ENCODE results near the gene TECPR2.

Gene TECPR2

DNA sequence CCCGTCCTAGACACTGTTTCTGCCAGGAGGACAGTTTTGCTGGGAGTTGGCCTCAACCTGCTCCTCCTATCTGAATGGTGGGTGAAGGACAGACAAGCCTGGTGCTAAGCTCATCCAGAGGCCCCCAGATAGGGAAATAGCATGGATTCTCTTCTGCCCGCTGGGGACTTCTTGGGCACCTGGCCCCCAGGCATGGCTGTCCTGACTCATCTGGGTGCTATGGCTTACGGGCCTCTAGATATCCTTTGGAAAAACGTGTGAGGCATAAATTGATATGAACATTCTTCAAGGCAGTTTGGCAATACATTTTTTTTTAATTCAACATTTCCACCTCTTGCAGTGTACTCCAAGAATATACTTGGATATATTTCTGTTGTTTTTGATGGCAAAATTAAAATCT lies 8.6 kb downstream of the TECPR2 start:
- Histone ChIP-seq H3K27me3 (ENCODE audit: control insufficient read depth, low read length) (no peaks in the 10 kb centered on the region), H3K27ac (ENCODE audit: low read depth, low read length) (no peak overlapping the region), H3K4me1 (ENCODE audit: control insufficient read depth, low read length) (peaks cover 49% of the 10 kb centered on the region), H3K36me3 (ENCODE audit: control insufficient read depth, low read length) (peaks cover 2% of the 10 kb centered on the region; the same call in 1 of the 2 replicates), H3K79me2 (ENCODE audit: control insufficient read depth, low read length) (peaks cover 52% of the 10 kb centered on the region), H3K9me2 (replicated peaks; ENCODE audit: control insufficient read depth, low read length) (no peaks in the 10 kb centered on the region), H3F3A (ENCODE audit: control insufficient read depth, insufficient read depth) (peaks cover 17% of the 10 kb centered on the region), H3K4me2 (ENCODE audit: low read length) (no peak overlapping the region), H3K9me3 (ENCODE audit: control insufficient read depth, insufficient read depth, low read length) (no peaks in the 10 kb centered on the region), H3K4me3 (ENCODE audit: low read length) (no peak overlapping the region), H4K20me1 (ENCODE audit: control insufficient read depth, insufficient read depth, low read depth, low read length) (no peaks in the 10 kb centered on the region)
- TF ChIP-seq, protein P1, sequence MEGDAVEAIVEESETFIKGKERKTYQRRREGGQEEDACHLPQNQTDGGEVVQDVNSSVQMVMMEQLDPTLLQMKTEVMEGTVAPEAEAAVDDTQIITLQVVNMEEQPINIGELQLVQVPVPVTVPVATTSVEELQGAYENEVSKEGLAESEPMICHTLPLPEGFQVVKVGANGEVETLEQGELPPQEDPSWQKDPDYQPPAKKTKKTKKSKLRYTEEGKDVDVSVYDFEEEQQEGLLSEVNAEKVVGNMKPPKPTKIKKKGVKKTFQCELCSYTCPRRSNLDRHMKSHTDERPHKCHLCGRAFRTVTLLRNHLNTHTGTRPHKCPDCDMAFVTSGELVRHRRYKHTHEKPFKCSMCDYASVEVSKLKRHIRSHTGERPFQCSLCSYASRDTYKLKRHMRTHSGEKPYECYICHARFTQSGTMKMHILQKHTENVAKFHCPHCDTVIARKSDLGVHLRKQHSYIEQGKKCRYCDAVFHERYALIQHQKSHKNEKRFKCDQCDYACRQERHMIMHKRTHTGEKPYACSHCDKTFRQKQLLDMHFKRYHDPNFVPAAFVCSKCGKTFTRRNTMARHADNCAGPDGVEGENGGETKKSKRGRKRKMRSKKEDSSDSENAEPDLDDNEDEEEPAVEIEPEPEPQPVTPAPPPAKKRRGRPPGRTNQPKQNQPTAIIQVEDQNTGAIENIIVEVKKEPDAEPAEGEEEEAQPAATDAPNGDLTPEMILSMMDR (IDR thresholded peaks at IDR 0.05; ENCODE audit: low read depth, low read length, poor library complexity, severe bottlenecking): no peak
- no peak for TF ChIP-seq EZH2phosphoT487 (IDR thresholded peaks at IDR 0.05; ENCODE audit: borderline replicate concordance, low read length)

DNA sequence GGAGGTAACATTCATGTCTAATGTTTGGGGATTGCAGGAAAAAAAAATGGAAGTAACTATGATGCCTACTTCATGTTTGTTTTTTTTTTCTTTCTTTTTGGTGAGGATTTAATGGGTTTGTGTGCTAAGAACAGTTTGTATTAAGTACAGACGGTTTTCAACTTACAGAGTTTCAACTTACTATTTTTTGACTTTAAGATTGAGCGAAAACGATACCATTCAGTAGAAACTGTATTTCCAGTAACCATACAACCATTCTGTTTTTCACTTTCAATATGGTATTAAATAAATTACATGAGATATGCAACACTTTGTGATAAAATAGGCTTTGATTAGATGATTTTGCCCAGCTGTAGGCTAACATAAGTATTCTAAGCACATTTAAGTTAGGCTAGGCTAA lies 10.4 kb downstream of the TECPR2 start:
- Histone ChIP-seq H3K27ac (ENCODE audit: low read depth, low read length) (no peak overlapping the region), H3K36me3 (ENCODE audit: control insufficient read depth, low read length) (peaks cover 14% of the 10 kb centered on the region), H3F3A (ENCODE audit: control insufficient read depth, insufficient read depth) (peaks cover 4% of the 10 kb centered on the region; the same call in 1 of the 2 replicates), H3K9me3 (ENCODE audit: control insufficient read depth, insufficient read depth, low read length) (no peaks in the 10 kb centered on the region), H3K4me3 (ENCODE audit: low read length) (no peak overlapping the region), H3K4me1 (ENCODE audit: control insufficient read depth, low read length) (peaks cover 32% of the 10 kb centered on the region), H3K79me2 (ENCODE audit: control insufficient read depth, low read length) (peaks cover 37% of the 10 kb centered on the region), H3K4me2 (ENCODE audit: low read length) (no peak overlapping the region), H3K9me2 (replicated peaks; ENCODE audit: control insufficient read depth, low read length) (no peaks in the 10 kb centered on the region), H3K27me3 (ENCODE audit: control insufficient read depth, low read length) (no peaks in the 10 kb centered on the region), H4K20me1 (ENCODE audit: control insufficient read depth, insufficient read depth, low read depth, low read length) (no peaks in the 10 kb centered on the region)
- no peak for TF ChIP-seq EZH2phosphoT487 (IDR thresholded peaks at IDR 0.05; ENCODE audit: borderline replicate concordance, low read length)
- TF ChIP-seq, protein P1 (IDR thresholded peaks at IDR 0.05; ENCODE audit: low read depth, low read length, poor library complexity, severe bottlenecking): no peak

DNA sequence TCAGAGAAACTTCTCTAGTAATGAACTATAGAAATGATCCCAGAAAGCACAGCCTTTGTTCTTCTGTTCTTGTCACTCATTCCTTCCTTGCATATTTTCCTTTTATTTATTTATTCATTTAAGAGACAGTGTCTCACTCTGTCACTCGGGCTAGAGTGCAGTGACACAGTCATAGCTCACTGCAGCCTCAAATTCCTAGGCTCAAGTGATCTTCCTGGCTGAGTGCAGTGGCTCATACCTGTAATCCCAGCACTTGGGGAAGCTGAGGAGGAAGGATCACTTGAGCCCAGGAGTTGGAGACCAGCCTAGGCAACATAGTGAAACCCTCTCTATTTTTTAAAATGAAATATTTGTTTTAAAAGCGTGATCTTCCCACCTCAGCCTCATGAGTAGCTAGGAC lies 11.5 kb downstream of the TECPR2 start:
- TF ChIP-seq, protein P1 (IDR thresholded peaks at IDR 0.05; ENCODE audit: low read depth, low read length, poor library complexity, severe bottlenecking): no peak
- TF ChIP-seq EZH2phosphoT487 (IDR thresholded peaks at IDR 0.05; ENCODE audit: borderline replicate concordance, low read length): no peak
- Histone ChIP-seq H3K27ac (ENCODE audit: low read depth, low read length) (no peak overlapping the region), H3K27me3 (ENCODE audit: control insufficient read depth, low read length) (no peaks in the 10 kb centered on the region), H3K4me1 (ENCODE audit: control insufficient read depth, low read length) (peaks cover 20% of the 10 kb centered on the region), H3F3A (ENCODE audit: control insufficient read depth, insufficient read depth) (no peaks in the 10 kb centered on the region), H3K36me3 (ENCODE audit: control insufficient read depth, low read length) (peaks cover 18% of the 10 kb centered on the region), H4K20me1 (ENCODE audit: control insufficient read depth, insufficient read depth, low read depth, low read length) (no peaks in the 10 kb centered on the region), H3K79me2 (ENCODE audit: control insufficient read depth, low read length) (peaks cover 25% of the 10 kb centered on the region), H3K4me3 (ENCODE audit: low read length) (no peak overlapping the region), H3K9me2 (replicated peaks; ENCODE audit: control insufficient read depth, low read length) (no peaks in the 10 kb centered on the region), H3K4me2 (ENCODE audit: low read length) (no peak overlapping the region), H3K9me3 (ENCODE audit: control insufficient read depth, insufficient read depth, low read length) (no peaks in the 10 kb centered on the region)

All from DOHH2 (cell line).